HL-60 (cell line): ENCODE results near the gene ZNRF1.

ENCODE experiments used
- DNase-seq, 2 experiments: peaks; one replicate each; pipeline ENCODE4 v3.0.0-alpha.2; 2010 to 2020; ENCODE audit warnings: low read depth in 1 of 2, low spot score in 1 of 2
- H3K27ac ChIP-seq: fragments of 250-450 bp; sonication (Bioruptor Pico); replicated peaks from 2 replicates; pipeline ENCODE4 v1.5.1; 2020; ENCODE audit warnings: mild to moderate bottlenecking, moderate library complexity
- H3K27me3 ChIP-seq: fragments of 250-450 bp; sonication (Bioruptor Pico); 2 replicates; pipeline ENCODE4 v1.5.1; 2021; ENCODE audit warnings: mild to moderate bottlenecking, moderate library complexity; ENCODE audit not compliant: insufficient read depth, poor library complexity, severe bottlenecking
- H3K4me3 ChIP-seq: replicated peaks from 2 replicates; pipeline ENCODE4 v1.5.1; 2011; ENCODE audit warnings: mild to moderate bottlenecking, control low read depth, low read length; ENCODE audit not compliant: insufficient read depth
- CTCF ChIP-seq: IDR thresholded peaks from one replicate; pipeline ENCODE4 v1.5.1; 2011; ENCODE audit warnings: low read length, control low read depth, inconsistent platforms; ENCODE audit not compliant: insufficient read depth
- GABPA ChIP-seq: IDR thresholded peaks from 2 replicates; pipeline ENCODE4 v1.6.1; 2012; ENCODE audit warnings: low read depth
- POLR2AphosphoS5 ChIP-seq: IDR thresholded peaks from 2 replicates; pipeline ENCODE4 v1.6.1; 2012; ENCODE audit warnings: low read depth
- SPI1 ChIP-seq: IDR thresholded peaks from 2 replicates; pipeline ENCODE4 v1.6.1; 2012; ENCODE audit warnings: low read depth, mild to moderate bottlenecking, borderline replicate concordance
- TF ChIP-seq, protein P1 (sequence below): IDR thresholded peaks from 2 replicates; pipeline ENCODE4 v1.6.1; 2012; ENCODE audit warnings: low read depth; ENCODE audit not compliant: insufficient replicate concordance

The ZNRF1 gene

GRCh38 chr16:75021410-75021809 is 22.6 kb downstream of the ZNRF1 start:
- TF ChIP-seq, protein P1, sequence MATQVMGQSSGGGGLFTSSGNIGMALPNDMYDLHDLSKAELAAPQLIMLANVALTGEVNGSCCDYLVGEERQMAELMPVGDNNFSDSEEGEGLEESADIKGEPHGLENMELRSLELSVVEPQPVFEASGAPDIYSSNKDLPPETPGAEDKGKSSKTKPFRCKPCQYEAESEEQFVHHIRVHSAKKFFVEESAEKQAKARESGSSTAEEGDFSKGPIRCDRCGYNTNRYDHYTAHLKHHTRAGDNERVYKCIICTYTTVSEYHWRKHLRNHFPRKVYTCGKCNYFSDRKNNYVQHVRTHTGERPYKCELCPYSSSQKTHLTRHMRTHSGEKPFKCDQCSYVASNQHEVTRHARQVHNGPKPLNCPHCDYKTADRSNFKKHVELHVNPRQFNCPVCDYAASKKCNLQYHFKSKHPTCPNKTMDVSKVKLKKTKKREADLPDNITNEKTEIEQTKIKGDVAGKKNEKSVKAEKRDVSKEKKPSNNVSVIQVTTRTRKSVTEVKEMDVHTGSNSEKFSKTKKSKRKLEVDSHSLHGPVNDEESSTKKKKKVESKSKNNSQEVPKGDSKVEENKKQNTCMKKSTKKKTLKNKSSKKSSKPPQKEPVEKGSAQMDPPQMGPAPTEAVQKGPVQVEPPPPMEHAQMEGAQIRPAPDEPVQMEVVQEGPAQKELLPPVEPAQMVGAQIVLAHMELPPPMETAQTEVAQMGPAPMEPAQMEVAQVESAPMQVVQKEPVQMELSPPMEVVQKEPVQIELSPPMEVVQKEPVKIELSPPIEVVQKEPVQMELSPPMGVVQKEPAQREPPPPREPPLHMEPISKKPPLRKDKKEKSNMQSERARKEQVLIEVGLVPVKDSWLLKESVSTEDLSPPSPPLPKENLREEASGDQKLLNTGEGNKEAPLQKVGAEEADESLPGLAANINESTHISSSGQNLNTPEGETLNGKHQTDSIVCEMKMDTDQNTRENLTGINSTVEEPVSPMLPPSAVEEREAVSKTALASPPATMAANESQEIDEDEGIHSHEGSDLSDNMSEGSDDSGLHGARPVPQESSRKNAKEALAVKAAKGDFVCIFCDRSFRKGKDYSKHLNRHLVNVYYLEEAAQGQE = no peak
- TF ChIP-seq POLR2AphosphoS5 (no peak), CTCF (no peak), GABPA (no peak), SPI1 (no peak)
- Histone ChIP-seq H3K27me3 (no peaks in the 10 kb centered on the region), H3K27ac (no peak overlapping the region), H3K4me3 (no peak overlapping the region)
- DNase-seq = no peak

DNA sequence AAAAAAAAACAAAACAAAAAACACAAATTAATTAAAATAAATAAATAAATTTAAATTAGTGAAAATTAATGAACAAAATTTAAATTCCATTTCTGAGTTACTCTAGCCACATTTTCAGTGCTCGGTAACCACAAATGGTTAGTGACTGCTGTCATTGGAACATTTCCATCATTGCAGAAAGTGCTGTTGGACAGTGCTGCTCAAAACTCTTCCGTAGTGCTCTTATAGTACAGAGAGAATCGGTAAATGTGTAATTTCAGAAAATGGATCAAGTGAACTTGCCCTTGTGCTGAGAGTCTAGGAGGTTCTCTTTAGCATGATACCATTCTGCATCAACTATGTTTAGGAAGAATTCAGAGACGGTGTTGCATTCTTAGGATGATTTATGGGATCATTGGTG is 23.7 kb downstream of the ZNRF1 start:
- no peak for DNase-seq
- TF ChIP-seq POLR2AphosphoS5 (no peak), SPI1 (no peak), CTCF (no peak), GABPA (no peak)
- TF ChIP-seq, protein P1 = no peak
- Histone ChIP-seq H3K4me3 (no peak overlapping the region), H3K27ac (no peak overlapping the region), H3K27me3 (no peaks in the 10 kb centered on the region)

GRCh38 chr16:75023009-75023408 is 24.2 kb downstream of the ZNRF1 start:
- H3K27me3 ChIP-seq = no peaks in the 10 kb centered on the region
- H3K4me3 ChIP-seq = no peak overlapping the region
- TF ChIP-seq, protein P1 = no peak
- TF ChIP-seq CTCF (no peak), GABPA (no peak), POLR2AphosphoS5 (no peak), SPI1 (no peak)
- no peak for DNase-seq
- H3K27ac ChIP-seq = no peak overlapping the region
